Measurements from ENCODE around the gene SPAG17.

The SPAG17 gene

GRCh38 chr1:118160806-118161205 lies 24.2 kb downstream of the SPAG17 start:
- no peak for DNase-seq (ENCODE audit: low read depth in 3 of 3)

GRCh38 chr1:118159569-118159968 lies 25.5 kb downstream of the SPAG17 start:
- no peak for DNase-seq (ENCODE audit: low read depth in 3 of 3)

GRCh38 chr1:118158924-118159323 lies 26.1 kb downstream of the SPAG17 start:
- no peak for DNase-seq (ENCODE audit: low read depth in 3 of 3)

GRCh38 chr1:118157506-118157905 lies 27.5 kb downstream of the SPAG17 start:
- DNase-seq (ENCODE audit: low read depth in 3 of 3), result no peak

GRCh38 chr1:118155106-118155505 lies 29.9 kb downstream of the SPAG17 start:
- no peak for DNase-seq (ENCODE audit: low read depth in 3 of 3)

GRCh38 chr1:118154220-118154619 lies 30.8 kb downstream of the SPAG17 start:
- no peak for DNase-seq (ENCODE audit: low read depth in 3 of 3)

GRCh38 chr1:118151312-118151937 lies 33.6 kb downstream of the SPAG17 start:
- DNase-seq (ENCODE audit: low read depth in 3 of 3), result peak in 1 of 3 experiments; percentile 14

GRCh38 chr1:118149799-118150198 lies 35.2 kb downstream of the SPAG17 start:
- no peak for DNase-seq (ENCODE audit: low read depth in 3 of 3)

- no peak for DNase-seq (ENCODE audit: low read depth in 3 of 3)
Observed at GRCh38 chr1:118148034-118148433, 37.0 kb downstream of the SPAG17 start.

- DNase-seq (ENCODE audit: low read depth in 3 of 3), result no peak
Observed at GRCh38 chr1:118147522-118147921, 37.5 kb downstream of the SPAG17 start.

GRCh38 chr1:118145721-118146120 lies 39.3 kb downstream of the SPAG17 start:
- no peak for DNase-seq (ENCODE audit: low read depth in 3 of 3)

- no peak for DNase-seq (ENCODE audit: low read depth in 3 of 3)
Observed at GRCh38 chr1:118144684-118145083, 40.3 kb downstream of the SPAG17 start.

- DNase-seq (ENCODE audit: low read depth in 3 of 3), result no peak
Observed at GRCh38 chr1:118143831-118144230, 41.2 kb downstream of the SPAG17 start.

- DNase-seq (ENCODE audit: low read depth in 3 of 3), result no peak
Observed at GRCh38 chr1:118143121-118143520, 41.9 kb downstream of the SPAG17 start.

- no peak for DNase-seq (ENCODE audit: low read depth in 3 of 3)
Observed at GRCh38 chr1:118142546-118142945, 42.5 kb downstream of the SPAG17 start.

- no peak for DNase-seq (ENCODE audit: low read depth in 3 of 3)
Observed at GRCh38 chr1:118137900-118138299, 47.1 kb downstream of the SPAG17 start.

- peak in 2 of 3 experiments; percentile 11 to 39 for DNase-seq (ENCODE audit: low read depth in 3 of 3)
Observed at GRCh38 chr1:118136187-118136941, 48.7 kb downstream of the SPAG17 start.

- DNase-seq (ENCODE audit: low read depth in 3 of 3), result no peak
Observed at GRCh38 chr1:118132000-118132399, 53.0 kb downstream of the SPAG17 start.

- no peak for DNase-seq (ENCODE audit: low read depth in 3 of 3)
Observed at GRCh38 chr1:118128761-118129160, 56.3 kb downstream of the SPAG17 start.

GRCh38 chr1:118124064-118124463 lies 61.0 kb downstream of the SPAG17 start:
- no peak for DNase-seq (ENCODE audit: low read depth in 3 of 3)

GRCh38 chr1:118123116-118123839 lies 61.8 kb downstream of the SPAG17 start:
- DNase-seq (ENCODE audit: low read depth in 3 of 3), result no peak

- DNase-seq (ENCODE audit: low read depth in 3 of 3), result no peak
Observed at GRCh38 chr1:118122234-118123004, 62.6 kb downstream of the SPAG17 start.
